Thyroid gland (tissue), 4 donors: Measurements from ENCODE around the gene OR1N1. TPM values are rescaled to one million over a fixed set of nuclear protein-coding genes. Genes with fewer than 3 reads are reported as not detected.
"Not testable (repeated sequence)": the region's sequence is repeated elsewhere in the genome, so short reads cannot be mapped to it uniquely, and the experiment has no call there.

Experiments used
- DNase-seq, 2 donors: peaks; one replicate each; pipeline ENCODE4 v3.0.0-alpha.2; 2019
- H3K27ac ChIP-seq, 3 donors: fragments of 200-600 bp; sonication (generic); 1 replicate in 2 of 3; 2 replicates in 1 of 3; pipeline ENCODE4 v1.5.1; 2016 to 2019; ENCODE audit warnings: mild to moderate bottlenecking in 1 of 3, moderate library complexity in 1 of 3
- H3K27me3 ChIP-seq: fragments of 200-600 bp; sonication (generic); one replicate; pipeline ENCODE4 v1.5.1; 2019
- H3K36me3 ChIP-seq, 2 donors: fragments of 200-600 bp; sonication (generic); one replicate each; pipeline ENCODE4 v1.5.1; 2016 to 2019
- H3K4me1 ChIP-seq, 2 donors: fragments of 200-600 bp; sonication (generic); one replicate each; pipeline ENCODE4 v1.5.1; 2017 to 2019
- H3K4me3 ChIP-seq, 3 donors: fragments of 200-600 bp; sonication (generic); replicated peaks in 1 of 3; 1 replicate in 2 of 3; 2 replicates in 1 of 3; pipeline ENCODE4 v1.5.1; 2016; ENCODE audit warnings: mild to moderate bottlenecking in 1 of 3
- H3K9me3 ChIP-seq: fragments of 200-600 bp; sonication (generic); one replicate; pipeline ENCODE4 v1.5.1; 2017
- CTCF ChIP-seq, 6 experiments: fragments of 200-600 bp in 3 of 6; fragments of 450-650 bp in 3 of 6; sonication (generic) in 3 of 6; IDR thresholded peaks; one replicate each; pipeline ENCODE4 v1.5.1; 2016 to 2019; ENCODE audit warnings: antibody characterized with exemption in 6 of 6, mild to moderate bottlenecking in 2 of 6, inconsistent platforms in 1 of 6, moderate library complexity in 1 of 6
- POLR2A ChIP-seq, 2 donors: fragments of 450-650 bp; IDR thresholded peaks; one replicate each; pipeline ENCODE4 v1.6.1; 2017; ENCODE audit warnings: antibody characterized with exemption in 2 of 2, mild to moderate bottlenecking in 2 of 2, moderate library complexity in 1 of 2
- WGBS, 2 donors: methylation state at CpG; one replicate each; pipeline ENCODE4 v1.1.5; 2017; 5-methylcytosine and 5-hydroxymethylcytosine counted together
- intact Hi-C: fragments of 100-400 bp; cut with DNase I; formaldehyde crosslinking; loops from one replicate; pipeline ENCODE4 v1.15.1; 2023
- total RNA-seq, 4 donors: library from RNA; depleted of rRNA; stranded (reverse); fragments of >200 nt; gene quantifications; one replicate each; pipeline ENCODE4 v1.2.3, GENCODE V29; 2016

The OR1N1 gene
- total RNA-seq, 4 donors from 2014 or later, result not detected

GRCh38 chr9:122552812-122553211 is 25.7 kb upstream of the OR1N1 start, which contains the start of gene OR1N2:
TSS of gene OR1N2 (plus strand) at chr9:122553112. CDS start at chr9:122553212, 100 bp downstream.
- intact Hi-C loops, result no loop called here
- Histone ChIP-seq H3K4me1 (no peaks in the 10 kb centered on the region), H3K27me3 (no peaks in the 10 kb centered on the region), H3K4me3 (no peak within 1 kb of the TSS), H3K9me3 (no peaks in the 10 kb centered on the region), H3K27ac (no peak within 1 kb of the TSS), H3K36me3 (no peaks in the 10 kb centered on the region)
- WGBS, 2 donors, result 73 to 87% methylated on average over 2 of the region's 2 CpGs
- TF ChIP-seq POLR2A (IDR thresholded peaks at IDR 0.05), result no peak
- TF ChIP-seq CTCF (IDR thresholded peaks at IDR 0.05), result no peak
- DNase-seq, result no peak

GRCh38 chr9:122551371-122551770 is 24.3 kb upstream of the OR1N1 start:
- intact Hi-C loops, result no loop called here
- no peak for TF ChIP-seq CTCF (IDR thresholded peaks at IDR 0.05)
- no peak for TF ChIP-seq POLR2A (IDR thresholded peaks at IDR 0.05)
- no peaks in the 10 kb centered on the region for H3K27me3 ChIP-seq
- H3K4me3 ChIP-seq, result no peak overlapping the region
- no peak for DNase-seq
- no peaks in the 10 kb centered on the region for H3K36me3 ChIP-seq
- no peaks in the 10 kb centered on the region for H3K9me3 ChIP-seq
- WGBS, 2 donors, result 49 to 75% methylated on average over 5 of the region's 5 CpGs
- no peak overlapping the region for H3K27ac ChIP-seq
- no peaks in the 10 kb centered on the region for H3K4me1 ChIP-seq

- no peaks in the 10 kb centered on the region for H3K36me3 ChIP-seq
- H3K9me3 ChIP-seq, result no peaks in the 10 kb centered on the region
- no peak for DNase-seq
- no peak overlapping the region for H3K27ac ChIP-seq
- H3K4me3 ChIP-seq, result no peak overlapping the region
- TF ChIP-seq CTCF (IDR thresholded peaks at IDR 0.05) (no peak), POLR2A (IDR thresholded peaks at IDR 0.05) (no peak)
- H3K27me3 ChIP-seq, result no peaks in the 10 kb centered on the region
- H3K4me1 ChIP-seq, result no peaks in the 10 kb centered on the region
- 53 to 67% methylated on average over 8 of the region's 8 CpGs for WGBS, 2 donors
- intact Hi-C loops, result no loop called here
Observed at GRCh38 chr9:122546196-122546595, 19.1 kb upstream of the OR1N1 start.

- H3K9me3 ChIP-seq, result no peaks in the 10 kb centered on the region
- no peaks in the 10 kb centered on the region for H3K27me3 ChIP-seq
- H3K4me1 ChIP-seq, result no peaks in the 10 kb centered on the region
- 70 to 77% methylated on average over 2 of the region's 2 CpGs for WGBS, 2 donors
- DNase-seq, result no peak
- intact Hi-C loops, result no loop called here
- no peaks in the 10 kb centered on the region for H3K36me3 ChIP-seq
- H3K4me3 ChIP-seq, result no peak overlapping the region
- TF ChIP-seq CTCF (IDR thresholded peaks at IDR 0.05) (no peak), POLR2A (IDR thresholded peaks at IDR 0.05) (no peak)
- H3K27ac ChIP-seq, result no peak overlapping the region
Observed at GRCh38 chr9:122538757-122539156, 11.7 kb upstream of the OR1N1 start.

GRCh38 chr9:122537066-122537465 is 10.0 kb upstream of the OR1N1 start:
- intact Hi-C loops, H3K4me3 ChIP-seq, H3K27ac ChIP-seq, H3K36me3 ChIP-seq, DNase-seq, H3K4me1 ChIP-seq, H3K9me3 ChIP-seq, H3K27me3 ChIP-seq: not testable (repeated sequence)
- WGBS, 2 donors, result 68 to 71% methylated on average over 7 of the region's 7 CpGs

GRCh38 chr9:122536134-122536533 is 9.0 kb upstream of the OR1N1 start:
- DNase-seq, result no peak
- TF ChIP-seq POLR2A (IDR thresholded peaks at IDR 0.05), result no peak
- TF ChIP-seq CTCF (IDR thresholded peaks at IDR 0.05), result no peak
- intact Hi-C loops, result no loop called here
- Histone ChIP-seq H3K27ac (no peak overlapping the region), H3K4me1 (no peaks in the 10 kb centered on the region), H3K4me3 (no peak overlapping the region), H3K36me3 (no peaks in the 10 kb centered on the region), H3K9me3 (no peaks in the 10 kb centered on the region), H3K27me3 (no peaks in the 10 kb centered on the region)
- 96 to 100% methylated on average over 1 of the region's 1 CpG for WGBS, 2 donors

GRCh38 chr9:122531157-122531556 is 4.1 kb upstream of the OR1N1 start:
- 70 to 75% methylated on average over 4 of the region's 4 CpGs for WGBS, 2 donors
- H3K4me1 ChIP-seq, H3K36me3 ChIP-seq, H3K27ac ChIP-seq, H3K9me3 ChIP-seq, H3K27me3 ChIP-seq, intact Hi-C loops, H3K4me3 ChIP-seq, DNase-seq: not testable (repeated sequence)
